Measurements from ENCODE around the gene CDH13.

The CDH13 gene

DNA sequence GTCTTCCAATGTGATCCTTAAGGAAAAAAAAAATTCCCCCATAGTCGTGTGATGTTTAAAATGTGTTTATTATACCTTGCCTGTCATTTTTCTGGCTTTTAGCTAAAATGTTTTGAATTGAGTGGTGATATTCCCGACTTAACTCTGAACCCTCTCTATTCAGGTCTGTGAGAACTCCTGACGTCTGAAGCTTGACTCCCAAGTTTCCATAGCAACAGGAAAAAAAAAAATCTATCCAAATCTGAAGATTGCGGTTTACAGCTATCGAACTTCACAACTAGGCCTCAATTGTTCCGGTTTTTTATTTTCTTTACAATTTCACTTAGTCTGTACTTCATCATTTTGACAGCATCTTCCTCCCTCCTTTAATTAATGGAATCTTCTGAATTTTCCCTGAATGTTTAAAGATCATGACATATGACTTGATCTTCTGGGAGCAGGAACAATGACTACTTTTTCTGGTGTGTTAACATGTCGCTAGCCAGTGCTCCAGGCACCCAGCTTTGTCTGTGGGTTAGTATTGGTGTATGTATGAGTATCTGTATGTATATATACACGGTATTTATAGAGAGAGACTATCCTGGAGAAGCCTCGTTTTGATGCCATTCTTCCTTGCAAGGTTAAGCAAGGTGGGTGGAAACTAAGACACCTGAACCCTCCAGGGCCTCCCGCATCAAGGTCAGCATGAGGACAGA is 1168.2 kb downstream of the CDH13 start:
- no peak for DNase-seq

DNA sequence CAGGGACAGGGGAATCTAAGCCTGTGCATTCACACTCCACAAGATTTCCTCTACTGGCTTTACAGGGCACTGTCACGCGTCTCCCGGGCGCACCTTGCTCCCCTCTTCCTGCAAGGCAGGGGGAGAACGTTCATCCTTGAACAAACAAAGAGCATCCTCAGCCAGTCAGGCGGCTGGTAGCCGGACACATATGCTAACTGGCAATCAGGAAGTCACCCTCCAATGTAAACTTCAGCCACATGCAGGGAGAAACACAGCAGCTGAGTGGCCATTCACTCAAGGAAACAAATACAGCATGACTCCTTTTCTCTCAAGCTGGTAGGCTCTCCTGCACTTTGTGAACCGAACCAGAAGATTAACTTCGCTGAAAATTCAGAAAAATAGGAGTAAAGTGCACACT is 1170.2 kb downstream of the CDH13 start:
- DNase-seq, result no peak

DNA sequence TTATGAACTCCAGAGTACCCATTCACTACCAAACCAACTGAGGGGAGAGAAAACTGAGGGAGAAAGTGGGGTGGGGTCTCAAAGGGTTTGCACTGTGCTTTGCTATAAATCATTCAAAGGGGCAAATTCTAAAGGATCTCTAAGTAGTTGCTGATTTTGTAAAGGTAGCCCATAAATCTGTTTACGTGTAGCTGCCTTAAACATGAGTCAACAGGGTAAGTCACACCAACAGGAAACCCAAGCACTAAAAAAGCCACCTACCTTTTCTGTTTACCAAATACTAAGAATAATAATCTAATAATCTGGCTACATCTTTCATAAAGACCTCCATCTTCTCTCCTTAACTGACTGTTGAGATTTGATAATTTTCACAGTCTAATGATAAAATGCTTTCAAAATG is 1172.6 kb downstream of the CDH13 start:
- DNase-seq, result no peak

DNA sequence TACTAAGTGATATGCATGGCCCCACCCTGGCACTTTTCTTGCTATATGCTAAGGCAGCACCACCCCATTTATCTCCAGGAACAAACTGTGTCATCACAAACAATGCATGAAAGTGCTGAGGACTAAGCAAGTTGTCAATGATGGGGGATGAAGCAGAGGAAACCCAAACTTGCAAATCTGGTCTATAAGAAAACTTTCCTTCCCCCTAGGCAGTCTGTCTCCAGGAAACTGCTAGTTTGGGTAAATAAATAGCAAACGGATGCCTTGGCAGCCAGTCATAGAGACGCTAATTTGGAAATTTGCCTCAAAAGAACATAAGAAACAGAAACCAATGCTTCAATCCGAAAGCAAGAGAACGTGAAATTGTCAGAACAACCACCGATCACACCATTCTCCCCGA is 1175.4 kb downstream of the CDH13 start:
- no peak for DNase-seq

DNA sequence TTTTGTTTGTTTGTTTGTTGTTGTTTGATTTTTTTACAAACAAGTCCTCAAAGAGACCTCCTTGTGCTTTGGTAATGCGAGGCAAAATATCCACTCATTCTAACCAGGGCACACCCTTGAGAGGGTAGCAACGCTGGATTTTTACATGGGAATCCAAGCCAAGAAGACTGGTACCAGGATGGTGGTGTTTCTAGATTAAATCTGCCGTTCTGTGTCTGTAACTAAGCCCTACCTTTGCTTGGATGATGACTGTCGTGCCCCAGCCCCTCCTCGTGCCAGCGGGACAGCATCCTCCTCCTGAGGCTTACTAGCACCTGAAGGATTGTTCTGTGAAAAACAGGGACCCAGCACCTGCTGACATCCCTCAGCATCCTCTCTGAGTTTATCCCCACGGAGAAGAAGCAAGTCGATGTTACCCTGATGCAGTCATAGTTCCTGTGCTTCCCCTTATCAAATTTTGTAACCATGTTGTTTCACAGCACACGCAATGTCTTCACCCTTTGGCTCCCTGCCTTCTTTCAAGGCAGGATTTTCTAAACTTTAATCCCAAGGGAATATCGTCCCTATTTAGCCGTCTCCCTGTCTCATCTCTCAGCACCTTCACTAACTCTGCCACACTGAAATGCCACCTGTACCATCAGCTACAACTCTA is 1175.9 kb downstream of the CDH13 start:
- DNase-seq, result no peak

GRCh38 chr16:83803811-83804210 is 1177.0 kb downstream of the CDH13 start:
- no peak for DNase-seq

- no peak for DNase-seq
These were observed 1177.6 kb downstream of the CDH13 start for GRCh38 chr16:83804366-83804765.

- DNase-seq, result no peak
These were observed 1179.3 kb downstream of the CDH13 start for GRCh38 chr16:83806036-83806435.

DNA sequence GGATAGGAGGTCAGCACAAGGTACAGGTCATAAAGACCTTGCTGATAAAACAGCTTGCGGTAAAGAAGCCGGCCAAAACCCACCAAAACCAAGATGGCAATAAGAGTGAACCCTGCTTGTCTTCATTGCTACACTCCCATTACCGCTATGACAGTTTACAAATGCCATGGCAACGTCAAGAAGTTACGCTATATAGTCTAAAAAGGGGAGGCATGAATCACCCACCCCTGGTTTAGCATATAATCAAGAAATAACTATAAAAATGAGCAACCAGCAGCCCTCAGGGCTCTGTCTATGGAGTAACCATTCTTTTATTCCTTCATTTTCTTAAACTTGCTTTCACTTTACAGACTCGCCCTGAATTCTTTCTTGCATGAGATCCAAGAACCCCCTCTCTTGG is 1180.0 kb downstream of the CDH13 start:
- DNase-seq, result no peak

GRCh38 chr16:83807327-83807709 is 1180.5 kb downstream of the CDH13 start:
- DNase-seq, result no peak

GRCh38 chr16:83807710-83808572 is 1181.2 kb downstream of the CDH13 start, which contains the start of gene HSBP1:
Gene HSBP1 (plus strand): TSS chr16:83807978. CDS start chr16:83808077, 99 bp downstream.
- peak; percentile 69 for DNase-seq

- DNase-seq, result no peak
These were observed 1181.8 kb downstream of the CDH13 start for GRCh38 chr16:83808573-83809014.

GRCh38 chr16:83809092-83809491 is 1182.3 kb downstream of the CDH13 start:
- no peak for DNase-seq

- no peak for DNase-seq
These were observed 1184.1 kb downstream of the CDH13 start for GRCh38 chr16:83810901-83811300.

- no peak for DNase-seq
These were observed 1187.3 kb downstream of the CDH13 start for GRCh38 chr16:83813823-83814658.

- no peak for DNase-seq
These were observed 1187.9 kb downstream of the CDH13 start for GRCh38 chr16:83814659-83814985.

GRCh38 chr16:83817022-83817421 is 1190.3 kb downstream of the CDH13 start:
- no peak for DNase-seq

- no peak for DNase-seq
These were observed 1191.5 kb downstream of the CDH13 start for GRCh38 chr16:83818276-83818675.

- no peak for DNase-seq
These were observed 1192.6 kb downstream of the CDH13 start for GRCh38 chr16:83819361-83819760.

DNA sequence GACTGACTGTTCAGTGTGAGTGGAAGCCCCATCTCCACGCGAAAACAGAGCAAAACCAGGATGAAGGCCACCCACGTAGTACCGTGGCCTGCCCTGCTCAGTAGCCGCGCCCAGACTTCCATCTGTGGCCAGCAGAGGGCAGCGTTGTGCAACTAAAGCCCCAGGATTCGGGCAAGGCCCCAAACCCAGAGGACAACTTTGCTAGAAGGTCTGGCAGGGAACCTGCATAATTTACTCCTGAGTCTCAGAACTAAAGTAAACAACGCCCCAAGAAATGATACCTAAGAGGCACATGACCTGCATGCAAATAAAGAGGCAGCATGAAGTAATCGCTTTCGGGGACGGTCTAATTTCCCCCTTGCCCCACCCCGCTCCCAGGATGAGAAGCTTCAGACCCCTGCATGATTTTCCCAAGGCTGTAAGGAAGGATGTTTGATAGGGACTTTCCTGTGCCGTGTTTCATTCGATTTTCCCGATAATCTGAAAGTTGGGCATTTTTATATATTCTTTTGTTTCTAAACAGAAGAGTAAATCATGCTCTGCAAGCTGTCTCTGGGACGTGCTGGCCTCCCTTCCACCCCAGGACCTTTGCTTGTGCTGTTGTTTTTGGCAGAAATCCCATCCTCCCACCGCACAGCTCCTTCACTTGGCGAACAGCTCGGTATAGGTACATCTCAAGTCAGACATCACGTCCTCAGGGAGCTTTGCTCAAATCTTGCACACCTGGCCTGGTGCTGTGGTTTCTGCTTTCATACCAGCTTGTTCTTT is 1199.6 kb downstream of the CDH13 start:
- no peak for DNase-seq

GRCh38 chr16:83830091-83830768 is 1203.5 kb downstream of the CDH13 start:
- no peak for DNase-seq
